Keratinocyte (primary cell): ENCODE data around the gene TROAP. TPM values are rescaled to one million over a fixed set of nuclear protein-coding genes. Genes with fewer than 3 reads are reported as not detected.

Experiments used
- DNase-seq: peaks from one replicate; pipeline ENCODE4 v3.0.0-alpha.2; 2011; ENCODE audit warnings: low read depth, missing footprints, low spot score
- FAIRE-seq: peaks from 2 replicates; lab custom pipeline; 2011; peaks lifted over from hg19 to GRCh38; lab: Jason Lieb, UNC
- H2AFZ ChIP-seq: 2 replicates; pipeline ENCODE4 v1.6.0; 2012; ENCODE audit warnings: low read length, control low read depth, inconsistent platforms; ENCODE audit not compliant: control insufficient read depth
- H3K27ac ChIP-seq: 2 replicates; pipeline ENCODE4 v1.5.1; 2011; ENCODE audit warnings: low read length; ENCODE audit not compliant: control insufficient read depth, insufficient read depth
- H3K27me3 ChIP-seq: 3 replicates; pipeline ENCODE4 v1.6.0; 2011; ENCODE audit warnings: low read length; ENCODE audit not compliant: control insufficient read depth, insufficient read depth; ENCODE audit errors: extremely low read depth
- H3K36me3 ChIP-seq, 2 experiments: 2 replicates in 1 of 2; 3 replicates in 1 of 2; pipeline ENCODE4 v1.5.1; 2011; ENCODE audit warnings: low read length in 2 of 2, mild to moderate bottlenecking in 1 of 2; ENCODE audit not compliant: control insufficient read depth in 2 of 2, insufficient read depth in 2 of 2; ENCODE audit errors: extremely low read depth in 1 of 2
- H3K4me1 ChIP-seq: 3 replicates; pipeline ENCODE4 v1.5.1; 2011; ENCODE audit warnings: low read length; ENCODE audit not compliant: control insufficient read depth, insufficient read depth; ENCODE audit errors: extremely low read depth
- H3K4me2 ChIP-seq: 3 replicates; pipeline ENCODE4 v1.6.0; 2011; ENCODE audit warnings: low read depth, low read length; ENCODE audit not compliant: control insufficient read depth, insufficient read depth; ENCODE audit errors: extremely low read depth
- H3K4me3 ChIP-seq, 3 experiments: fragments of 200-600 bp in 1 of 3; sonication (generic) in 1 of 3; 2 replicates in 2 of 3; 3 replicates in 1 of 3; pipeline ENCODE4 v1.5.1; 2011 to 2016; ENCODE audit warnings: low read length in 3 of 3, mild to moderate bottlenecking in 3 of 3, control low read depth in 2 of 3, inconsistent platforms in 1 of 3, low read depth in 1 of 3, mixed read lengths in 1 of 3, mixed run types in 1 of 3, moderate library complexity in 1 of 3; ENCODE audit not compliant: control insufficient read depth in 2 of 3, insufficient read depth in 2 of 3; ENCODE audit errors: extremely low read depth in 1 of 3
- H3K79me2 ChIP-seq: 2 replicates; pipeline ENCODE4 v1.6.0; 2012; ENCODE audit warnings: low read length; ENCODE audit not compliant: control insufficient read depth, insufficient read depth
- H3K9ac ChIP-seq: 3 replicates; pipeline ENCODE4 v1.6.0; 2011; ENCODE audit warnings: low read length; ENCODE audit not compliant: control insufficient read depth, insufficient read depth; ENCODE audit errors: extremely low read depth
- H3K9me1 ChIP-seq: 3 replicates; pipeline ENCODE4 v1.6.0; 2011; ENCODE audit warnings: low read length; ENCODE audit not compliant: control insufficient read depth, insufficient read depth; ENCODE audit errors: extremely low read depth
- H3K9me3 ChIP-seq: 2 replicates; pipeline ENCODE4 v1.5.1; 2012; ENCODE audit warnings: low read depth, low read length; ENCODE audit not compliant: control insufficient read depth
- H4K20me1 ChIP-seq: 3 replicates; pipeline ENCODE4 v1.6.0; 2011; ENCODE audit warnings: low read length; ENCODE audit not compliant: control insufficient read depth, insufficient read depth; ENCODE audit errors: extremely low read depth
- EZH2 ChIP-seq: IDR thresholded peaks from one replicate; pipeline ENCODE4 v1.6.1; 2012; ENCODE audit warnings: inconsistent platforms, mild to moderate bottlenecking, low read length, moderate library complexity
- dilution Hi-C: fragments of 300-500 bp; cut with MboI; formaldehyde crosslinking; loops from one replicate; pipeline ENCODE4 v1.7.0; 2020; ENCODE audit warnings: low sequenced_read_pairs; ENCODE audit not compliant: extremely low pct_ligation_motif_present
- polyA minus RNA-seq, 3 experiments: library from RNA; depleted of rRNA, polyadenylated mRNA; stranded (reverse); fragments of >200 nt; gene quantifications; 1 replicate in 1 of 3; 2 replicates in 1 of 3; 3 replicates in 1 of 3; pipeline ENCODE4 v1.2.3, GENCODE V29; 2011
- polyA plus RNA-seq, 5 experiments: library from polyadenylated mRNA; depleted of rRNA in 3 of 5; stranded (reverse) in 3 of 5; stranded (forward) in 1 of 5; unstranded in 1 of 5; fragments of >200 nt; gene quantifications; 1 replicate in 1 of 5; 2 replicates in 3 of 5; 3 replicates in 1 of 5; pipeline versions ENCODE4 v1.2.1 to v1.2.3, GENCODE V29; 2011 to 2012; ENCODE audit warnings: missing spikeins in 2 of 5, low read depth in 1 of 5, low replicate concordance in 1 of 5
- TF ChIP-seq, protein P1 (sequence below), 3 experiments: IDR thresholded peaks in 1 of 3; conservative IDR thresholded peaks in 1 of 3; optimal IDR thresholded peaks in 1 of 3; 2 replicates in 2 of 3; 3 replicates in 1 of 3; pipeline versions ENCODE3 to v1.5.1; 2011; ENCODE audit warnings: low read length in 3 of 3, mild to moderate bottlenecking in 3 of 3, moderate library complexity in 2 of 3, control low read depth in 1 of 3, inconsistent platforms in 1 of 3; ENCODE audit not compliant: insufficient read depth in 2 of 3; ENCODE audit errors: extremely low read depth in 1 of 3

TROAP gene, protein sequence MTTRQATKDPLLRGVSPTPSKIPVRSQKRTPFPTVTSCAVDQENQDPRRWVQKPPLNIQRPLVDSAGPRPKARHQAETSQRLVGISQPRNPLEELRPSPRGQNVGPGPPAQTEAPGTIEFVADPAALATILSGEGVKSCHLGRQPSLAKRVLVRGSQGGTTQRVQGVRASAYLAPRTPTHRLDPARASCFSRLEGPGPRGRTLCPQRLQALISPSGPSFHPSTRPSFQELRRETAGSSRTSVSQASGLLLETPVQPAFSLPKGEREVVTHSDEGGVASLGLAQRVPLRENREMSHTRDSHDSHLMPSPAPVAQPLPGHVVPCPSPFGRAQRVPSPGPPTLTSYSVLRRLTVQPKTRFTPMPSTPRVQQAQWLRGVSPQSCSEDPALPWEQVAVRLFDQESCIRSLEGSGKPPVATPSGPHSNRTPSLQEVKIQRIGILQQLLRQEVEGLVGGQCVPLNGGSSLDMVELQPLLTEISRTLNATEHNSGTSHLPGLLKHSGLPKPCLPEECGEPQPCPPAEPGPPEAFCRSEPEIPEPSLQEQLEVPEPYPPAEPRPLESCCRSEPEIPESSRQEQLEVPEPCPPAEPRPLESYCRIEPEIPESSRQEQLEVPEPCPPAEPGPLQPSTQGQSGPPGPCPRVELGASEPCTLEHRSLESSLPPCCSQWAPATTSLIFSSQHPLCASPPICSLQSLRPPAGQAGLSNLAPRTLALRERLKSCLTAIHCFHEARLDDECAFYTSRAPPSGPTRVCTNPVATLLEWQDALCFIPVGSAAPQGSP
- polyA plus RNA-seq (1.7 to 14.1 TPM (median 12.7 TPM) in 3 replicates), polyA minus RNA-seq (1.7 to 20.5 TPM (median 5.5 TPM) in 3 replicates)
- not detected for polyA plus RNA-seq (2011; ENCODE audit: low read depth)
- polyA plus RNA-seq (2011; cell fraction: cytosol; rRNA removed): 3.6 and 4.6 TPM in 2 replicates
- polyA plus RNA-seq (2011; cell fraction: nucleus; rRNA removed): 5.6 and 6.0 TPM in 2 replicates
- 0.21 and 13.6 TPM in 2 replicates for polyA plus RNA-seq (2012; ENCODE audit: low replicate concordance)
- polyA minus RNA-seq (2011; cell fraction: cytosol; rRNA and poly(A)+ RNA removed): 4.0 TPM
- polyA minus RNA-seq (2011; cell fraction: nucleus; rRNA and poly(A)+ RNA removed): 1.8 and 4.6 TPM in 2 replicates

DNA sequence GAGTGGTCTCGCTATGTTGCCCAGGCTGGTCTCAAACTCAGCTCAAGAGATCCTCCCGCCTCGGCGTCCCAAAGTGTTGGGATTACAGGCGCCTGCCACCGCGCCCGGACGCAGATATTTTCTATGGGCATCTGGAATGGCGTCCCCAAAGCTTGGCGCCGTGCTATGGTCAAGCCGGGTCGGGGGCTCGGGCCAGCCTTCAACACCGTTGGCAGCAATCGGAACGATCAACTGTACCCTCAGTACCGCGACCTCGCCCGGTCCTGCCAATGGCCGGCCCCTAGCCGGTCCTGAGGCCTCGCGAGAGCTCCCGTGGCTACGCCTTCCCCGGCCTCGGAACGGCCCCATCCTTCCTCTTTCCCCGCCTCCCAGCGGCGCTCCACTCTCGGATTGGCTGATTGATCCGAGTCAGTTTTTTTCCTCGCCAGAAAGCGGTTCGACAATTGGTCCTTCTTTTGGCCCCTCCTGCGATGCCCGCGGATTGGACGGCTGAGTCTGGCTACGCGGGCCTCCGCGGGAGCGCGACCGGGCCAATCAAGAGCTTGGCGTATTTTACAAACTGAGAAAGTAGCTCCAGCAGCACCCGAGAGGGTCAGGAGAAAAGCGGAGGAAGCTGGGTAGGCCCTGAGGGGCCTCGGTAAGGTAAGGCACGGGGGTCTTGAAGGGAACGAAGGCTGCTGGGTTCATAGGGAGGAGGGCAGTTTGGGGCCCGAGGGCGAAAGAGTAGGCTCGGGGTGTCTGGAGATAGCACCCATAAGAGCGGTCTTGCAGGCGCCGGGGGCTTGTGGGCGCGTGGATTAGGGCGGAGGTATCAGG, at the start of gene TROAP:
TSS of gene TROAP (plus strand) at position 548 of the 816 bp plus-strand sequence. CDS start 354 bp downstream, outside the sequence.
- Histone ChIP-seq H2AFZ (peak within 1 kb of the TSS; percentile 93), H3K4me2 (peak within 1 kb of the TSS; percentile 80), H3K9ac (peak within 1 kb of the TSS; percentile 87), H3K79me2 (peaks cover 7% of the 10 kb centered on the region), H3K9me3 (no peaks in the 10 kb centered on the region), H3K36me3 (peaks cover 0 to 13% of the 10 kb centered on the region in 2 experiments), H3K27ac (peak within 1 kb of the TSS; percentile 78), H3K4me3 (peak within 1 kb of the TSS; percentile 76 to 89 (median 82)), H3K4me1 (peaks cover 11% of the 10 kb centered on the region), H4K20me1 (no peaks in the 10 kb centered on the region), H3K27me3 (no peaks in the 10 kb centered on the region), H3K9me1 (no peaks in the 10 kb centered on the region)
- peak; percentile 72 for DNase-seq
- peak; percentile 44 for FAIRE-seq
- TF ChIP-seq, protein P1, sequence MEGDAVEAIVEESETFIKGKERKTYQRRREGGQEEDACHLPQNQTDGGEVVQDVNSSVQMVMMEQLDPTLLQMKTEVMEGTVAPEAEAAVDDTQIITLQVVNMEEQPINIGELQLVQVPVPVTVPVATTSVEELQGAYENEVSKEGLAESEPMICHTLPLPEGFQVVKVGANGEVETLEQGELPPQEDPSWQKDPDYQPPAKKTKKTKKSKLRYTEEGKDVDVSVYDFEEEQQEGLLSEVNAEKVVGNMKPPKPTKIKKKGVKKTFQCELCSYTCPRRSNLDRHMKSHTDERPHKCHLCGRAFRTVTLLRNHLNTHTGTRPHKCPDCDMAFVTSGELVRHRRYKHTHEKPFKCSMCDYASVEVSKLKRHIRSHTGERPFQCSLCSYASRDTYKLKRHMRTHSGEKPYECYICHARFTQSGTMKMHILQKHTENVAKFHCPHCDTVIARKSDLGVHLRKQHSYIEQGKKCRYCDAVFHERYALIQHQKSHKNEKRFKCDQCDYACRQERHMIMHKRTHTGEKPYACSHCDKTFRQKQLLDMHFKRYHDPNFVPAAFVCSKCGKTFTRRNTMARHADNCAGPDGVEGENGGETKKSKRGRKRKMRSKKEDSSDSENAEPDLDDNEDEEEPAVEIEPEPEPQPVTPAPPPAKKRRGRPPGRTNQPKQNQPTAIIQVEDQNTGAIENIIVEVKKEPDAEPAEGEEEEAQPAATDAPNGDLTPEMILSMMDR (optimal IDR thresholded peaks at IDR 0.05 in 1 of 3, IDR thresholded peaks at IDR 0.05 in 1 of 3, conservative IDR thresholded peaks at IDR 0.05 in 1 of 3; ENCODE audit: extremely low read depth in 1 of 3, insufficient read depth in 2 of 3, low read length in 3 of 3): no peak
- no peak for TF ChIP-seq EZH2
- dilution Hi-C loops: no loop called here

DNA sequence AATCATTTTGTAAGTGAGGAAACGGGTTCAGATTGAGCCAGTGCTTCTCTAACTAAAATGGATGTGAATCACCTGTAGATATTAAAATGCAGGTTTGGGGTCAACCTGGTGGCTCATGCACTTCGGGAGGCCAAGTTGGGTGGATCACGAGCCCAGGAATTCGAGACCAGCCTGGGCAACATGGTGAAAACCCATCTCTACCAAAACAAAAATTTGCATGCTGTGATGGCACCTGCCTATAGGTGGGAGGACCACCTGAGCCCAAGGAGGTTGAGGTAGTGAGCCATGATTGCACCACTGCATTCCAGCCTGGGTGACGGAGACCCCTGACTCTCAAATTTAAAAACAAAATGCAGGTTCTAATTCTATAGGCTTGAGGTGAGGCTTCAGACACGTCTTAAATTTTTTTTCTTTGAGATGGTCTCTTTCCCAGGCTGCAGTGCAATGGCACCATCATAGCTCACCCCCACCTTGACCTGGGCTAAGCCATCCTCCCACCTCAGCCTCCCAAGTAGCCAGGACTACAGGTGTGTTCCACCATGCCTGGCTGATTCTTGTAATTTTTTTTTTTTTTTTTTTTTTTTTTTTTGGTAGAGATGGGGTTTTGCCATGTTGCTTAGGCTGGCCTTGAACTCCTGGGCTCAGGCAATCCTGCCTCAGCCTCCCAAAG, 49.2 kb upstream of the TROAP start:
- peaks cover 56% of the 10 kb centered on the region for H4K20me1 ChIP-seq

More for the DNA sequence above, 49.2 kb upstream of the TROAP start:
- dilution Hi-C loops: no loop called here
- H3K9me3 ChIP-seq: no peaks in the 10 kb centered on the region
- H3K27ac ChIP-seq: no peak overlapping the region
- H3K79me2 ChIP-seq: peaks cover 24% of the 10 kb centered on the region
- no peak for TF ChIP-seq EZH2
- TF ChIP-seq, protein P1 (optimal IDR thresholded peaks at IDR 0.05 in 1 of 3, IDR thresholded peaks at IDR 0.05 in 1 of 3, conservative IDR thresholded peaks at IDR 0.05 in 1 of 3; ENCODE audit: extremely low read depth in 1 of 3, insufficient read depth in 2 of 3, low read length in 3 of 3): no peak
- no peaks in the 10 kb centered on the region for H3K27me3 ChIP-seq
- no peak for FAIRE-seq
- H2AFZ ChIP-seq: no peak overlapping the region
- no peak overlapping the region for H3K9ac ChIP-seq
- no peak overlapping the region for H3K4me2 ChIP-seq
- no peak for DNase-seq
- H3K4me1 ChIP-seq: peaks cover 24% of the 10 kb centered on the region
- H3K4me3 ChIP-seq: no peak overlapping the region
- H3K9me1 ChIP-seq: peaks cover 5% of the 10 kb centered on the region
- peaks cover 28 to 43% of the 10 kb centered on the region in 2 experiments for H3K36me3 ChIP-seq
